Measurements from ENCODE around the gene FAM210B.

FAM210B gene

GRCh38 chr20:56360133-56360907, 1.5 kb downstream of the FAM210B start:
- Histone ChIP-seq H3K27me3 (no peaks in the 10 kb centered on the region), H3K36me3 (0 out of 2 replicates have a peak, but pooled peaks cover 2% of the 10 kb centered on the region), H3K9me3 (no peaks in the 10 kb centered on the region), H3K4me1 (peaks cover 22% of the 10 kb centered on the region), H3K27ac (no peak overlapping the region), H3K4me3 (no peak overlapping the region), H3K9ac (no peak overlapping the region), H3K4me2 (peak overlapping the region; percentile 98), H4K20me1 (no peaks in the 10 kb centered on the region)
- no peak for TF ChIP-seq Cebpa-rat (IDR thresholded peaks at IDR 0.05)

GRCh38 chr20:56360908-56361205, 2.1 kb downstream of the FAM210B start:
- H3K4me2 ChIP-seq = no peak overlapping the region
- H3K4me3 ChIP-seq = no peak overlapping the region
- no peak overlapping the region for H3K9ac ChIP-seq
- no peaks in the 10 kb centered on the region for H4K20me1 ChIP-seq
- TF ChIP-seq Cebpa-rat (IDR thresholded peaks at IDR 0.05) = no peak
- no peaks in the 10 kb centered on the region for H3K27me3 ChIP-seq
- peaks cover 19% of the 10 kb centered on the region for H3K4me1 ChIP-seq
- H3K27ac ChIP-seq = no peak overlapping the region
- no peaks in the 10 kb centered on the region for H3K9me3 ChIP-seq
- 0 out of 2 replicates have a peak, but pooled peaks cover 8% of the 10 kb centered on the region for H3K36me3 ChIP-seq

- no peak for TF ChIP-seq Cebpa-rat (IDR thresholded peaks at IDR 0.05)
- Histone ChIP-seq H4K20me1 (no peaks in the 10 kb centered on the region), H3K9me3 (no peaks in the 10 kb centered on the region), H3K27me3 (no peaks in the 10 kb centered on the region), H3K27ac (no peak overlapping the region), H3K4me2 (no peak overlapping the region), H3K9ac (no peak overlapping the region), H3K4me3 (no peak overlapping the region), H3K36me3 (0 out of 2 replicates have a peak, but pooled peaks cover 13% of the 10 kb centered on the region), H3K4me1 (peaks cover 15% of the 10 kb centered on the region)
Measured at GRCh38 chr20:56361900-56362299, 3.1 kb downstream of the FAM210B start.

GRCh38 chr20:56362833-56363413, 4.1 kb downstream of the FAM210B start:
- no peak overlapping the region for H3K4me3 ChIP-seq
- no peaks in the 10 kb centered on the region for H4K20me1 ChIP-seq
- no peaks in the 10 kb centered on the region for H3K27me3 ChIP-seq
- H3K4me2 ChIP-seq = no peak overlapping the region
- TF ChIP-seq Cebpa-rat (IDR thresholded peaks at IDR 0.05) = no peak
- H3K27ac ChIP-seq = no peak overlapping the region
- H3K36me3 ChIP-seq = peaks cover 23% of the 10 kb centered on the region
- peaks cover 15% of the 10 kb centered on the region for H3K4me1 ChIP-seq
- H3K9me3 ChIP-seq = no peaks in the 10 kb centered on the region
- no peak overlapping the region for H3K9ac ChIP-seq

DNA sequence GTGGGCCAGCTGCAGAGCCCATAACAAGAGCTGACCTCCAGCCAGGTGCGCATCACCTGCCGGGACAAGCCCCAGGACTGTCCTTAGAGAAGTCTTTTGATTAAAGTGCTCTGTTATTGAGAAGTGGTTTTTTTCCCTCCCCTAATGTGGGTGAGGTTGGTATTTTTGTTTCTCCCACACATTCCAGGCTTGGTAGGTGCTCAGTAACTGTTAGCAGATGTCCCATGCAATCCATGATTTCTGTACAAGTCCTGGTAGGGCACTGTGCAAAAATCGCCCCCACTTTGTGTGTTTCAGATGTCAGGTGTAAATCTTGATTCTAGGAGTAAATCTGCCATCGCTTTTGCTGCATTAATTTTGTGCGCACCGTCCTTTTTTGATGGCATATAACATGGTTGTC, 4.7 kb downstream of the FAM210B start:
- no peak overlapping the region for H3K4me2 ChIP-seq
- H3K4me3 ChIP-seq = no peak overlapping the region
- H3K27me3 ChIP-seq = no peaks in the 10 kb centered on the region
- H4K20me1 ChIP-seq = no peaks in the 10 kb centered on the region
- no peaks in the 10 kb centered on the region for H3K9me3 ChIP-seq
- H3K36me3 ChIP-seq = peaks cover 29% of the 10 kb centered on the region
- peaks cover 15% of the 10 kb centered on the region for H3K4me1 ChIP-seq
- H3K9ac ChIP-seq = no peak overlapping the region
- no peak overlapping the region for H3K27ac ChIP-seq
- no peak for TF ChIP-seq Cebpa-rat (IDR thresholded peaks at IDR 0.05)

- no peak overlapping the region for H3K27ac ChIP-seq
- no peaks in the 10 kb centered on the region for H3K27me3 ChIP-seq
- no peak for TF ChIP-seq Cebpa-rat (IDR thresholded peaks at IDR 0.05)
- H3K4me1 ChIP-seq = no peaks in the 10 kb centered on the region
- no peak overlapping the region for H3K9ac ChIP-seq
- no peaks in the 10 kb centered on the region for H4K20me1 ChIP-seq
- no peaks in the 10 kb centered on the region for H3K9me3 ChIP-seq
- H3K36me3 ChIP-seq = peaks cover 80% of the 10 kb centered on the region
- no peak overlapping the region for H3K4me2 ChIP-seq
- H3K4me3 ChIP-seq = no peak overlapping the region
Measured at GRCh38 chr20:56368351-56369134, 9.8 kb downstream of the FAM210B start.

- Histone ChIP-seq H3K9ac (no peak overlapping the region), H3K36me3 (peaks cover 86% of the 10 kb centered on the region), H3K4me2 (no peak overlapping the region), H3K4me1 (no peaks in the 10 kb centered on the region), H3K9me3 (no peaks in the 10 kb centered on the region), H3K4me3 (no peak overlapping the region), H3K27ac (no peak overlapping the region), H4K20me1 (no peaks in the 10 kb centered on the region), H3K27me3 (no peaks in the 10 kb centered on the region)
- TF ChIP-seq Cebpa-rat (IDR thresholded peaks at IDR 0.05) = no peak
Measured at GRCh38 chr20:56369179-56369578, 10.4 kb downstream of the FAM210B start.

DNA sequence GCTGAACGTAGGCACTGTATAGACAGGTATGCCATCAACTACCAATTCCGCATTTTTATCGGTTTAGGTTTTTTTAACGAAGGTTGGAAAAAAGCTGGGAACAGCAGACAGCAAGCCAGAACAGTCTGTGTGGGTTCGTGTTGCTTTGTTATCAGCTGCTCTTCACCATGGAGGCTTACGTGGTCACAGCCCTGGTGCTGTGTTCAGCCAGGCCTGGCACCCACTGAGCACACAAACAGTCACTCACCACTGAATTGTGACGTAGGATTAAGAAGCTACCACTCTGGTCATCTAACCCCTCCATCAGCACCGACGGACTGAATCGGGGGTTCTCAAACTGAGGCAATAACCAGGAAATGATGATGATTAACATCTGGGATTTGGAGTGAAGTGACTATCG, 13.2 kb downstream of the FAM210B start:
- Histone ChIP-seq H3K9ac (no peak overlapping the region), H3K36me3 (peaks cover 100% of the 10 kb centered on the region), H3K27me3 (no peaks in the 10 kb centered on the region), H3K4me2 (no peak overlapping the region), H3K4me1 (no peaks in the 10 kb centered on the region), H4K20me1 (peaks cover 16% of the 10 kb centered on the region; the same call in 1 of the 2 replicates), H3K27ac (no peak overlapping the region), H3K4me3 (no peak overlapping the region), H3K9me3 (no peaks in the 10 kb centered on the region)
- no peak for TF ChIP-seq Cebpa-rat (IDR thresholded peaks at IDR 0.05)

DNA sequence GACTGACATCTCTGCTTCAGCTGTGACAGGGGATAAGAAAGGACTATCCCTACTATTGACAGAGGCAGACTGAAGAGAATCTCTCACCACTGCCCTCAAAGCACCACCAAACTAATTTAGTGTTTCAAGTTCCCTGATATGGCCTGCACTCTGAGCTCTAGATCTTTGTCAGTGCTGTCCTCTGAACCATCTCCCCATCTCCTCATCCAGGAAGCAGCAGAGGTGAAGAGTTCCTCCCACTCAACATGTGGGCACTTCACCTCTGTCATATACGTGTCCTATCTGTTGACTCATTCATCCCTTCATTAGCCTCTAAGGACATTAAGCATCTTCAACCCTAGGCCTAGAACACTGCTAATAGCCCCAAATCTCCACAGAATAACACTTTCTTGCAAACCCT, 14.1 kb downstream of the FAM210B start:
- Histone ChIP-seq H3K4me2 (no peak overlapping the region), H3K4me1 (no peaks in the 10 kb centered on the region), H3K4me3 (no peak overlapping the region), H3K9ac (no peak overlapping the region), H4K20me1 (peaks cover 19% of the 10 kb centered on the region; the same call in 1 of the 2 replicates), H3K27ac (no peak overlapping the region), H3K27me3 (no peaks in the 10 kb centered on the region), H3K9me3 (no peaks in the 10 kb centered on the region), H3K36me3 (peaks cover 99% of the 10 kb centered on the region)
- no peak for TF ChIP-seq Cebpa-rat (IDR thresholded peaks at IDR 0.05)

DNA sequence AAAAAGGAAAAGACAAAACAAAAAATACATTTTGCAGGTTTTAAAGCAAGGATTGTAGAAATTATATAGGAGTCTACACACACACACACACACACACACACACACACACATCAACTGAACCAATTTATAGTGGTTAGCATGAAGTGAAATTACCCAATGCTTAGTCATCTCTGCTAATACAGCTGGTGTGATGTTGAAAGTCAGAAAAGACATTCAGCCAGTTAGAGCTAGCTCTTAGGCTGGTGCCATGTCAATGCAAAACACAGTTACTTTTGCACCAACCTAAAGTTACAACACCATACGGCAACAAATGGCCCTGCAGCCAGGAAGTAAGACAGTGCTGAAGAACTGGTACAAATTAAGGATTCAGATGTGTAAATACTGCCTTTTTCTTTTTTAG, 15.2 kb downstream of the FAM210B start:
- H3K9ac ChIP-seq = no peak overlapping the region
- H3K4me3 ChIP-seq = no peak overlapping the region
- H3K9me3 ChIP-seq = no peaks in the 10 kb centered on the region
- peaks cover 99% of the 10 kb centered on the region for H3K36me3 ChIP-seq
- TF ChIP-seq Cebpa-rat (IDR thresholded peaks at IDR 0.05) = no peak
- H4K20me1 ChIP-seq = peaks cover 26% of the 10 kb centered on the region; the same call in 1 of the 2 replicates
- no peak overlapping the region for H3K4me2 ChIP-seq
- H3K27me3 ChIP-seq = no peaks in the 10 kb centered on the region
- no peaks in the 10 kb centered on the region for H3K4me1 ChIP-seq
- H3K27ac ChIP-seq = no peak overlapping the region

Data from BLaER1 (cell line).